IMR-90 (cell line): Measurements from ENCODE around the gene MRPS35. TPM values are rescaled to one million over a fixed set of nuclear protein-coding genes. Genes with fewer than 3 reads are reported as not detected.

Source experiments
- ATAC-seq: fragments of 200-7000 bp; cut with Tn5 transposase; 2 replicates; pipeline ENCODE4 v1.9.1; 2020; ENCODE audit warnings: low read depth, mild to moderate bottlenecking, moderate library complexity
- BruUV-seq: library from RNA; stranded (reverse); fragments of 400-500 nt; replicated peaks from 2 replicates; lab custom pipeline; 2021; lab: Mats Ljungman, UMichigan
- CTCF ChIA-PET: fragments of 300-600 bp; formaldehyde crosslinking; extraction: SDS; loops from one replicate; lab custom pipeline; 2021; ENCODE audit warnings: antibody characterized with exemption; lab: Yijun Ruan, JAX
- POLR2A ChIA-PET: fragments of 300-600 bp; sonication (Branson Sonifier 250); formaldehyde crosslinking; loops from one replicate; lab custom pipeline; 2022; ENCODE audit warnings: antibody characterized with exemption; ENCODE audit not compliant: unreplicated experiment; lab: Charles Lee
- DNase-seq: peaks from one replicate; pipeline ENCODE4 v3.0.0; 2013
- H2AFZ ChIP-seq: replicated peaks from 2 replicates; pipeline ENCODE3; 2013; ENCODE audit warnings: low read length, mild to moderate bottlenecking; ENCODE audit not compliant: poor library complexity
- H2AK5ac ChIP-seq: 2 replicates; pipeline ENCODE4 v1.6.1; 2013; ENCODE audit warnings: low read depth, low read length, inconsistent platforms
- H2AK9ac ChIP-seq: replicated peaks from 2 replicates; pipeline ENCODE3; 2013; ENCODE audit warnings: mild to moderate bottlenecking, low read depth, low read length, moderate library complexity; ENCODE audit not compliant: poor library complexity
- H2BK120ac ChIP-seq: 2 replicates; pipeline ENCODE4 v1.6.1; 2013; ENCODE audit warnings: low read depth, low read length, inconsistent platforms
- H2BK15ac ChIP-seq: 3 replicates; pipeline ENCODE4 v1.6.1; 2013; ENCODE audit warnings: low read depth, low read length, inconsistent platforms
- H2BK20ac ChIP-seq: 2 replicates; pipeline ENCODE4 v1.6.1; 2013; ENCODE audit warnings: low read depth, mild to moderate bottlenecking, inconsistent platforms, low read length, moderate library complexity
- H2BK5ac ChIP-seq: 2 replicates; pipeline ENCODE4 v1.6.1; 2013; ENCODE audit warnings: mild to moderate bottlenecking, low read depth, low read length, inconsistent platforms; ENCODE audit not compliant: poor library complexity, severe bottlenecking
- H3K14ac ChIP-seq: replicated peaks from 2 replicates; pipeline ENCODE4 v1.6.1; 2013; ENCODE audit warnings: low read depth, low read length, inconsistent platforms
- H3K18ac ChIP-seq: 2 replicates; pipeline ENCODE4 v1.6.1; 2013; ENCODE audit warnings: low read depth, low read length, control low read depth
- H3K23ac ChIP-seq: 2 replicates; pipeline ENCODE4 v1.6.1; 2013; ENCODE audit warnings: low read depth, low read length, inconsistent platforms
- H3K27ac ChIP-seq: 2 replicates; pipeline ENCODE4 v1.5.1; 2013; ENCODE audit warnings: mild to moderate bottlenecking, control low read depth, low read length; ENCODE audit not compliant: insufficient read depth
- H3K27me3 ChIP-seq: 2 replicates; pipeline ENCODE4 v1.6.1; 2013; ENCODE audit warnings: low read length; ENCODE audit not compliant: control insufficient read depth, insufficient read depth
- H3K36me3 ChIP-seq: 2 replicates; pipeline ENCODE4 v1.6.1; 2013; ENCODE audit warnings: low read length, mixed read lengths; ENCODE audit not compliant: control insufficient read depth, insufficient read depth
- H3K4ac ChIP-seq: 2 replicates; pipeline ENCODE4 v1.6.1; 2013; ENCODE audit warnings: low read depth, low read length, inconsistent platforms
- H3K4me1 ChIP-seq: 2 replicates; pipeline ENCODE4 v1.6.1; 2013; ENCODE audit warnings: low read length, mixed read lengths; ENCODE audit not compliant: control insufficient read depth, insufficient read depth
- H3K4me2 ChIP-seq: 2 replicates; pipeline ENCODE4 v1.6.1; 2013; ENCODE audit warnings: low read depth, mild to moderate bottlenecking, control low read depth, low read length, moderate library complexity
- H3K4me3 ChIP-seq: 2 replicates; pipeline ENCODE4 v1.5.1; 2013; ENCODE audit warnings: low read depth, mild to moderate bottlenecking, control low read depth, low read length, moderate library complexity; ENCODE audit not compliant: insufficient read depth
- H3K56ac ChIP-seq: 2 replicates; pipeline ENCODE4 v1.6.1; 2013; ENCODE audit warnings: low read length, inconsistent platforms; ENCODE audit not compliant: insufficient read depth; ENCODE audit errors: extremely low read depth
- H3K79me1 ChIP-seq, 2 experiments: 2 replicates each; pipeline ENCODE4 v1.6.1; 2013; ENCODE audit warnings: low read length in 2 of 2, inconsistent platforms in 1 of 2, low read depth in 1 of 2
- H3K9ac ChIP-seq: 2 replicates; pipeline ENCODE4 v1.6.1; 2013; ENCODE audit warnings: low read depth, low read length, control low read depth
- H3K9me1 ChIP-seq: 2 replicates; pipeline ENCODE4 v1.6.1; 2013; ENCODE audit warnings: low read length, inconsistent platforms; ENCODE audit not compliant: insufficient read depth
- H3K9me3 ChIP-seq: 2 replicates; pipeline ENCODE4 v1.6.1; 2013; ENCODE audit warnings: low read length; ENCODE audit not compliant: control insufficient read depth, insufficient read depth
- H4K20me1 ChIP-seq: 2 replicates; pipeline ENCODE4 v1.6.1; 2013; ENCODE audit warnings: low read length, inconsistent platforms; ENCODE audit not compliant: insufficient read depth
- H4K5ac ChIP-seq: 2 replicates; pipeline ENCODE4 v1.6.1; 2013; ENCODE audit warnings: mild to moderate bottlenecking, low read depth, low read length, control low read depth
- H4K8ac ChIP-seq, 2 experiments: 2 replicates each; pipeline ENCODE4 v1.6.1; 2013; ENCODE audit warnings: low read depth in 2 of 2, low read length in 2 of 2, control low read depth in 1 of 2, inconsistent platforms in 1 of 2
- H4K91ac ChIP-seq: 2 replicates; pipeline ENCODE4 v1.6.1; 2013; ENCODE audit warnings: low read depth, low read length, inconsistent platforms; ENCODE audit not compliant: insufficient read depth
- MAFK ChIP-seq: IDR thresholded peaks from 2 replicates; pipeline ENCODE4 v1.6.1; 2012; ENCODE audit warnings: low read depth, low read length, improper control_type of control experiment
- MAZ ChIP-seq: IDR thresholded peaks from 2 replicates; pipeline ENCODE4 v1.6.1; 2012; ENCODE audit warnings: low read depth, mild to moderate bottlenecking, low read length, improper control_type of control experiment, moderate library complexity, borderline replicate concordance
- MXI1 ChIP-seq: IDR thresholded peaks from 2 replicates; pipeline ENCODE4 v1.6.1; 2012; ENCODE audit warnings: low read depth, mild to moderate bottlenecking, low read length, moderate library complexity, borderline replicate concordance
- RFX5 ChIP-seq: IDR thresholded peaks from 2 replicates; pipeline ENCODE4 v1.8.0; 2012; ENCODE audit warnings: low read depth, mild to moderate bottlenecking, low read length, moderate library complexity
- WGBS, 2 experiments: methylation state at CpG; one replicate each; pipeline versions ENCODE4 v1.1.5 to v1.1.7; 2013; ENCODE audit warnings: missing lambda C conversion rate in 2 of 2; ENCODE audit not compliant: insufficient read length in 1 of 2; ENCODE audit errors: extremely low coverage in 2 of 2; 5-methylcytosine and 5-hydroxymethylcytosine counted together
- dilution Hi-C: fragments of 300-500 bp; cut with HindIII; formaldehyde crosslinking; loops from one replicate; pipeline ENCODE4 v1.14.3; 2018; ENCODE audit warnings: low sequenced_read_pairs; ENCODE audit not compliant: unreplicated experiment
- in situ Hi-C: fragments of 300-500 bp; cut with MboI; formaldehyde crosslinking; loops from 3 replicates; pipeline ENCODE4 v1.14.3; 2019; ENCODE audit warnings: low sequenced_read_pairs, inconsistent platforms, mixed read lengths
- intact Hi-C: fragments of 100-400 bp; cut with micrococcal nuclease; formaldehyde crosslinking; loops from 2 replicates; pipeline ENCODE4 v1.10.0; 2022
- polyA plus RNA-seq, 3 experiments: library from polyadenylated mRNA; depleted of rRNA; stranded (reverse); fragments of >200 nt; gene quantifications; 2 replicates each; pipeline ENCODE4 v1.2.3, GENCODE V29; 2012; ENCODE audit warnings: low replicate concordance in 1 of 3
- total RNA-seq: library from RNA; depleted of rRNA; stranded (reverse); fragments of >200 nt; gene quantifications from 2 replicates; pipeline ENCODE4 v1.2.3, GENCODE V29; 2012

The MRPS35 gene
- total and polyA plus RNA-seq, 2 of the 4 experiments (the other 2 are of a cell fraction) = 27.4 to 40.1 TPM

- no peak overlapping the region for H3K14ac ChIP-seq
- POLR2A ChIA-PET = no interaction called here
Measured at GRCh38 chr12:27797301-27798025, 86.8 kb downstream of the MRPS35 start.

More at GRCh38 chr12:27797301-27798025, 86.8 kb downstream of the MRPS35 start:
- Histone ChIP-seq H3K18ac (no peak overlapping the region), H2BK5ac (no peak overlapping the region), H3K4me1 (no peaks in the 10 kb centered on the region; the same call in 1 of the 2 replicates), H2AK9ac (no peak overlapping the region), H3K27me3 (no peaks in the 10 kb centered on the region), H3K4me2 (no peak overlapping the region), H3K9me1 (peaks cover 17% of the 10 kb centered on the region), H3K36me3 (peaks cover 28% of the 10 kb centered on the region), H4K8ac (no peak overlapping the region), H3K9me3 (no peaks in the 10 kb centered on the region), H3K4ac (no peak overlapping the region), H3K9ac (no peak overlapping the region), H2BK120ac (no peak overlapping the region), H3K4me3 (no peak overlapping the region), H4K20me1 (peaks cover 4% of the 10 kb centered on the region; the same call in 1 of the 2 replicates), H4K5ac (no peak overlapping the region), H3K56ac (no peak overlapping the region), H4K91ac (no peak overlapping the region), H3K27ac (no peak overlapping the region), H2AFZ (no peak overlapping the region), H3K23ac (no peak overlapping the region), H3K79me1 (peaks cover 4 to 50% of the 10 kb centered on the region in 2 experiments; a peak in 3 of 4 replicates), H2BK20ac (no peak overlapping the region), H2BK15ac (no peak overlapping the region), H2AK5ac (no peak overlapping the region)
- TF ChIP-seq MXI1 = no peak
- no peak for TF ChIP-seq MAZ
- no peak for TF ChIP-seq RFX5
- no peak for TF ChIP-seq MAFK
- ATAC-seq = no peak
- intact Hi-C loops (no loop called here), dilution Hi-C loops (no loop called here), in situ Hi-C loops (no loop called here)
- DNase-seq = no peak
- BruUV-seq = no TSS peak
- WGBS, 2 experiments = 95% methylated on average over 12 of the region's 24 CpGs; no CpG with 5 or more reads in 1 of the 2 experiments
- CTCF ChIA-PET = no interaction called here
